Spleen (tissue), 7 donors: ENCODE data around the gene GPBAR1.

ENCODE experiments used
- CTCF ChIP-seq, 11 experiments: fragments of 200-600 bp in 7 of 11; fragments of 450-650 bp in 4 of 11; sonication (generic) in 4 of 11; IDR thresholded peaks in 8 of 11; conservative IDR thresholded peaks in 3 of 11; 1 replicate in 7 of 11; 2 replicates in 4 of 11; pipeline versions ENCODE4 v1.4.0 to v1.8.0; 2016 to 2021; ENCODE audit warnings: antibody characterized with exemption in 11 of 11, inconsistent platforms in 4 of 11, mild to moderate bottlenecking in 1 of 11
- POLR2A ChIP-seq, 3 donors: fragments of 450-650 bp; IDR thresholded peaks; one replicate each; pipeline ENCODE4 v1.5.1; 2017; ENCODE audit warnings: antibody characterized with exemption in 3 of 3, mild to moderate bottlenecking in 1 of 3
- POLR2AphosphoS5 ChIP-seq, 3 donors: sonication (generic); formaldehyde crosslinking; IDR thresholded peaks; one replicate each; pipeline ENCODE4 v1.5.1; 2017; ENCODE audit warnings: antibody characterized with exemption in 3 of 3
- donor health status: DM: no; HTN: no; CAD: no; lungs with moderate emphysema.
- donor health status: DM: no; HTN: no; CAD: no.
- donor health status: DM: no; HTN: no; CAD: no.

- no peak for TF ChIP-seq CTCF (IDR thresholded peaks at IDR 0.05 in 8 of 11, conservative IDR thresholded peaks at IDR 0.05 in 3 of 11)
- no peak for TF ChIP-seq POLR2A (IDR thresholded peaks at IDR 0.05)
- no peak for TF ChIP-seq POLR2AphosphoS5 (IDR thresholded peaks at IDR 0.05)
Observed at GRCh38 chr2:218294430-218295022, 33.7 kb downstream of the GPBAR1 start.
